Aorta (tissue), 5 donors: ENCODE results near the gene HSPA1L. TPM values are rescaled to one million over a fixed set of nuclear protein-coding genes. Genes with fewer than 3 reads are reported as not detected.

ENCODE experiments used
- ATAC-seq: fragments of 200-7000 bp; cut with Tn5 transposase; one replicate; pipeline ENCODE4 v1.9.1; 2022; ENCODE audit warnings: moderate library complexity; ENCODE audit not compliant: low FRiP score
- DNase-seq, 2 donors: peaks; one replicate each; pipeline ENCODE4 v3.0.0-alpha.2; 2020
- H3K27ac ChIP-seq, 2 donors: one replicate each; pipeline ENCODE4 v1.5.1; 2013; ENCODE audit warnings: low read length in 2 of 2, mild to moderate bottlenecking in 2 of 2, moderate library complexity in 2 of 2, control low read depth in 1 of 2, inconsistent platforms in 1 of 2, low read depth in 1 of 2
- H3K27me3 ChIP-seq, 2 donors: one replicate each; pipeline ENCODE4 v1.6.1; 2013; ENCODE audit warnings: control low read depth in 1 of 2, low read length in 1 of 2, mild to moderate bottlenecking in 1 of 2, moderate library complexity in 1 of 2; ENCODE audit not compliant: insufficient read depth in 2 of 2, control insufficient read depth in 1 of 2
- H3K36me3 ChIP-seq, 2 donors: one replicate each; pipeline ENCODE4 v1.6.1; 2013; ENCODE audit warnings: control low read depth in 1 of 2, low read length in 1 of 2, mild to moderate bottlenecking in 1 of 2; ENCODE audit not compliant: insufficient read depth in 2 of 2, control insufficient read depth in 1 of 2
- H3K4me1 ChIP-seq, 2 donors: one replicate each; pipeline ENCODE4 v1.6.1; 2013; ENCODE audit warnings: low read length in 2 of 2, control low read depth in 1 of 2, mild to moderate bottlenecking in 1 of 2, moderate library complexity in 1 of 2; ENCODE audit not compliant: insufficient read depth in 2 of 2, control insufficient read depth in 1 of 2
- H3K4me3 ChIP-seq, 2 donors: one replicate each; pipeline ENCODE4 v1.5.1; 2013; ENCODE audit warnings: low read length in 2 of 2, control low read depth in 1 of 2, mild to moderate bottlenecking in 1 of 2
- H3K9me3 ChIP-seq: one replicate; pipeline ENCODE4 v1.6.1; 2013; ENCODE audit warnings: mild to moderate bottlenecking, low read length; ENCODE audit not compliant: control insufficient read depth
- WGBS, 2 donors: extraction: QIAGEN DNeasy Blood & Tissue Kit; methylation state at CpG; one replicate each; pipeline ENCODE4 v1.1.7; 2013; 5-methylcytosine and 5-hydroxymethylcytosine counted together
- intact Hi-C, 2 donors: fragments of 100-400 bp; cut with DNase I; formaldehyde crosslinking; loops; one replicate each; pipeline versions ENCODE4 v1.14.2 to v1.15.0; 2022
- polyA plus RNA-seq, 2 donors: library from polyadenylated mRNA; stranded (reverse); fragments of 200-250 nt; gene quantifications; one replicate each; pipeline ENCODE4 v1.2.3, GENCODE V29; 2013
- total RNA-seq, 2 donors: library from RNA; stranded (reverse); fragmentation: NEBNext Ultra II Directional; extraction: Animal tissue kit (Norgen Biotek cat#: 25700); gene quantifications; one replicate each; pipeline ENCODE4 v1.2.1, GENCODE V29; 2021
- donor health status: healthy with polysubstance abuse.
- donor health status: Bipolar disorder and iron deficiency.
- donor health status: DM: no; HTN: no; CAD: no.
- donor health status: DM: no; HTN: no; CAD: no.
- donor health status: DM: yes; HTN: yes; CAD: no.

The HSPA1L gene
- total and polyA plus RNA-seq, 4 donors = 1.3 to 2.1 (median 1.9) TPM

- 89 to 94% methylated on average over 5 of the region's 5 CpGs for WGBS, 2 donors
- ATAC-seq (no peak), DNase-seq (no peak)
- H3K27ac ChIP-seq = no peak overlapping the region
- H3K4me3 ChIP-seq = no peak overlapping the region
- H3K4me1 ChIP-seq = no peaks in the 10 kb centered on the region
- H3K36me3 ChIP-seq = peaks cover 0 to 2% of the 10 kb centered on the region in 2 donors
- no peaks in the 10 kb centered on the region for H3K9me3 ChIP-seq
- intact Hi-C loops = no loop called here
- no peaks in the 10 kb centered on the region for H3K27me3 ChIP-seq
Observed at GRCh38 chr6:31777667-31778050, 37.4 kb downstream of the HSPA1L start.

DNA sequence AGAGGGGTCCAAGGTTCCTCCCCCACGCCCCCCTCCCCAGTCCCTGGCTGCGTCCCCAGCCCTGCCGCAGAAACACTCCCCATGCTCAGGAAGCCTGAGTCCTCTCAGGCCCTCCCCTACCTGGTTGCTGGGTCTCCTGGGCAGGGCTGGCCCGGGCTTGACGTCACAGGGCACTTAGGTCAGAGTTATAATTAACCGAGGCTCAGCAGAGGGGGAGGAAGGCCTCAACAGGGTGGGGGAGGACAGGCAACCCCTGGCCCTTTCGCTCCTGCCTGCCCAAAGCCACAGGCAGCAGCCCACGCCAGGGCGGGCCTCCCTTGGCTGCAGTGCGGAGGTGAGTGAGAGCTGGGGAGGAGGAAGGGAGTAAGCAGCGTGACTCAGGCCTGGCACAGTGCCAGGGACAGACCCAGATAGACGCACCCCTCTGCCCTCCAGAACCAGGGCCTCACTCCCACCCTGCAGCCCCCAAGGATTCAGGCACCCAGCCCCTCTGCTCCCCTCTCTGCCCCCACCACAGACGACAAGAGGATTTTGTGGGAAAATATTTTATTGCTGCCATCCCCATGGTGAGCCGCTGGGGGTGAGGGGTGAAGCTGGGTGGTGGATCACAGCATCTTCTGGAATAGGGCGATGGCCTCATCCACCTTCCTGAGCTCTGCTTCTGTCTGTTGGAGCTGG, 38.0 kb downstream of the HSPA1L start, which contains the start of gene VWA7:
VWA7 (minus strand) TSS at position 340 of the 678 bp plus-strand sequence. CDS start 549 bp downstream, outside the sequence.
- intact Hi-C loops = no loop called here
- Histone ChIP-seq H3K4me1 (no peaks in the 10 kb centered on the region), H3K27me3 (no peaks in the 10 kb centered on the region), H3K4me3 (no peak within 1 kb of the TSS), H3K9me3 (no peaks in the 10 kb centered on the region), H3K27ac (no peak within 1 kb of the TSS), H3K36me3 (peaks cover 0 to 2% of the 10 kb centered on the region in 2 donors)
- ATAC-seq = peak; percentile 44
- peak; percentile 70 to 88 for DNase-seq
- WGBS, 2 donors = 14 to 16% methylated on average over 15 of the region's 15 CpGs

DNA sequence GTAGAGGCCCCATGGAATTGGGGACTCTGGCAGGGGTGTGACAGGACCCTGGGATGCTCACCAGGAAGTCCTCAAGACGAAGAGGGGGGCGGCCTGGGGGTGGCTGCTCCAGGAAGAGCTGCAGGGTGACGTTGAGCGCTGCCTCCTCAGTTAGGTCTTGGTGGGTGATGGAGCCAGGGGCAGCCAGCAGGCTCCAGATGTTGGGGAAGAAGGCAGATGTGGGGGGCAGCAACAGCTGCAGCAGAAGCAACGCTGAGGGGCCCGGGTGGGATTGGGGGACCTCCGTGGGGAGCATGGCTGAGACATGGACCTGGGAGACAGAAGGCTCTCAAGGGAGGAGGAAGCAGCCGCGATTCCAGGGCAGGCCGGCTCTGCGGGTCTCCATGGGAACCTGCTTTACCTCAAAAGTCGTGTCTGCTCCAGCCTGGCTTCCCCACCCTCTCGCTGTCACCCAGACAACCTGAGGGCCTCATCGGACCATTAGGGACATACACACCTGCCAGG, 38.5 kb downstream of the HSPA1L start:
- no peaks in the 10 kb centered on the region for H3K27me3 ChIP-seq
- no peak overlapping the region for H3K27ac ChIP-seq
- peaks cover 0 to 2% of the 10 kb centered on the region in 2 donors for H3K36me3 ChIP-seq
- no peak overlapping the region for H3K4me3 ChIP-seq
- DNase-seq (no peak), ATAC-seq (no peak)
- no peaks in the 10 kb centered on the region for H3K4me1 ChIP-seq
- WGBS, 2 donors = 48 to 54% methylated on average over 13 to 14 of the region's 14 CpGs
- intact Hi-C loops = no loop called here
- H3K9me3 ChIP-seq = no peaks in the 10 kb centered on the region

GRCh38 chr6:31775633-31776484, 39.2 kb downstream of the HSPA1L start:
- Histone ChIP-seq H3K36me3 (peaks cover 0 to 1% of the 10 kb centered on the region in 2 donors), H3K4me3 (no peak overlapping the region), H3K9me3 (no peaks in the 10 kb centered on the region), H3K27me3 (no peaks in the 10 kb centered on the region), H3K27ac (no peak overlapping the region), H3K4me1 (no peaks in the 10 kb centered on the region)
- no peak for DNase-seq
- WGBS, 2 donors = 90% methylated on average over 32 of the region's 32 CpGs
- no peak for ATAC-seq
- intact Hi-C loops = no loop called here

DNA sequence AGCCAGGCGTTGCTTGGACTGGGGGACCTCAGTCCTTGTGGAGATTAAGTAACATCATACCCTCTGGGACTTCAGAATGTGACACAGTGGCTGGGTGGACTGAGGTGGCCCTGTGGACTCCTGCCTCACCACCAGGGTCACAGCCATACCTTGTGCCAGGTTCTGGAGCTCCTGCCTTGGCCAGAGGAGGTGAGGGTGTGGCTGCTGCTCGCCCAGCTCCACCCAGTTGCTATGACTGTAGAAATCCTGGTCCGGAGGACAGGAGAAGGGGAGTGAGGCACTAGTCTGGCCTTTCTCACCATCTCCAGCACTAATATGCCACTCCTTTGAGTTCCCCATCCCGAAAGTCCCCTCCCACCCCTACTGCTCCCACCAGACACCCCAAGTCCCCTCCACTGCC, 39.9 kb downstream of the HSPA1L start:
- DNase-seq (no peak), ATAC-seq (no peak)
- no peak overlapping the region for H3K27ac ChIP-seq
- no peaks in the 10 kb centered on the region for H3K4me1 ChIP-seq
- no peaks in the 10 kb centered on the region for H3K36me3 ChIP-seq
- no peak overlapping the region for H3K4me3 ChIP-seq
- intact Hi-C loops = no loop called here
- H3K9me3 ChIP-seq = no peaks in the 10 kb centered on the region
- 88 to 90% methylated on average over 4 of the region's 4 CpGs for WGBS, 2 donors
- H3K27me3 ChIP-seq = no peaks in the 10 kb centered on the region

DNA sequence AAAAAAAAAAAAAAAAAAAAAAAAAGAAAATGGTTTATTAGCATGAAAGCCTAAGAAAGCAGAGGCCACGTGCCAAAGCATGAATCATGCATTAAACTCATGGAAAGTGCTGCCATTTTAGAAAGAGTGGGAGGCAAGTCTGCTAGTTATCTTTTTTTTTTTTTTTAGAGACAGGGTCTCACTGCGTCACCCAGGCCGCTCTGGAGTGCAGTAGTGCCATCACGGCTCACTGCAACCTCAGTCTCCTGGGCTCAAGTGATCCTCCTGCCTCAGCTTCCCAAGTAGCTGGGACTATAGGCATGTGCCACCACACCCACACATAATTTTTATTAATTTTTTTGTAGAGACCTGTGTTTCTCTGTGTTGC, 43.1 kb downstream of the HSPA1L start:
- no peak overlapping the region for H3K27ac ChIP-seq

DNA sequence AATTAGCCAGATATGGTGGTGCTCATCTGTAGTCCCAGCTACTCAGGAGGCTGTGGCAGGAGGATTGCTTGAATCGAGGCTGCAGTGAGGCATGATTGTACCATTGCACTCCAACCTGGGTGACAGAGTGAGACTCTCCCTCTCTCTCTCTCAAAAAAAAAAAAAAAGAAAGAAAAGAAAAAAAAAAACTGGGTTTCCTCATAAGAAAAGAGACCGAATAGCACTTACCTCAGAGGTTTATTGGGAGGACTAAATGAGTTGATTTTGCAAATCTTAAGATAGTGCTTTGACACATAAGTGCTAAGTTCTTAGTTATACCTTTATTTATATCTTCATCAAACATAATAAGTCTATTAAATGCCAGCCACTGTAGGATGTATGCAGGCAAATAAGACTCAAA, 44.2 kb downstream of the HSPA1L start:
- intact Hi-C loops = loop anchor here in 1 of 2 donors (5.0 kb wide), 1 partner anchor 89 kb away; the partner anchor contains the start of gene LY6G5C
- WGBS, 2 donors = 84 to 94% methylated on average over 2 of the region's 2 CpGs

More for the DNA sequence above, 43.1 kb downstream of the HSPA1L start:
- no peak overlapping the region for H3K4me3 ChIP-seq
- DNase-seq = no peak
- WGBS, 2 donors = 40 to 52% methylated on average over 4 of the region's 4 CpGs
- intact Hi-C loops = loop anchor here in 1 of 2 donors (5.0 kb wide), 1 partner anchor 90 kb away; the partner anchor contains the start of gene LY6G5C
- no peak for ATAC-seq
- no peaks in the 10 kb centered on the region for H3K4me1 ChIP-seq
- H3K36me3 ChIP-seq = no peaks in the 10 kb centered on the region
- H3K27me3 ChIP-seq = no peaks in the 10 kb centered on the region
- no peaks in the 10 kb centered on the region for H3K9me3 ChIP-seq

GRCh38 chr6:31769684-31770371, 45.3 kb downstream of the HSPA1L start:
- no peak for ATAC-seq

More for the DNA sequence above, 44.2 kb downstream of the HSPA1L start:
- Histone ChIP-seq H3K4me1 (no peaks in the 10 kb centered on the region), H3K36me3 (no peaks in the 10 kb centered on the region), H3K4me3 (no peak overlapping the region), H3K27ac (no peak overlapping the region), H3K27me3 (no peaks in the 10 kb centered on the region), H3K9me3 (no peaks in the 10 kb centered on the region)
- no peak for ATAC-seq
- no peak for DNase-seq

More at GRCh38 chr6:31769684-31770371, 45.3 kb downstream of the HSPA1L start:
- no peak overlapping the region for H3K4me3 ChIP-seq
- H3K27ac ChIP-seq = no peak overlapping the region
- DNase-seq = peak; percentile 79 to 85
- H3K4me1 ChIP-seq = no peaks in the 10 kb centered on the region
- intact Hi-C loops = loop anchor here in 1 of 2 donors (5.0 kb wide), 1 partner anchor 88 kb away; the partner anchor contains the start of gene LY6G5C
- no peaks in the 10 kb centered on the region for H3K36me3 ChIP-seq
- no peaks in the 10 kb centered on the region for H3K9me3 ChIP-seq
- H3K27me3 ChIP-seq = no peaks in the 10 kb centered on the region
- WGBS, 2 donors = 62 to 71% methylated on average over 12 of the region's 12 CpGs
